Caco-2 (cell line): ENCODE data around the gene UBE2J2. TPM values are rescaled to one million over a fixed set of nuclear protein-coding genes. Genes with fewer than 3 reads are reported as not detected.

ENCODE experiments used
- Bru-seq: library from RNA; stranded (reverse); fragments of 400-500 nt; gene quantifications from one replicate; lab custom pipeline; 2021; lab: Mats Ljungman, UMichigan
- BruChase-seq, 2 experiments: library from RNA; stranded (reverse); fragments of 400-500 nt; gene quantifications; one replicate each; lab custom pipeline; 2021; lab: Mats Ljungman, UMichigan
- BruUV-seq: library from RNA; stranded (reverse); fragments of 400-500 nt; replicated peaks from 2 replicates; lab custom pipeline; 2021; lab: Mats Ljungman, UMichigan
- CTCF ChIA-PET: fragments of 300-600 bp; sonication (Branson Sonifier 250); formaldehyde crosslinking; loops from one replicate; lab custom pipeline; 2022; ENCODE audit warnings: antibody characterized with exemption; lab: Charles Lee
- POLR2A ChIA-PET: fragments of 300-600 bp; sonication (Branson Sonifier 250); formaldehyde crosslinking; loops from one replicate; lab custom pipeline; 2022; ENCODE audit warnings: antibody characterized with exemption; lab: Charles Lee
- DNase-seq, 2 experiments: peaks; one replicate each; pipeline versions ENCODE4 v3.0.0 to v3.0.0-alpha.2; 2020 to 2022
- H3K27me3 ChIP-seq: replicated peaks from 2 replicates; pipeline ENCODE4 v1.6.0; 2011; ENCODE audit warnings: low read length; ENCODE audit not compliant: control insufficient read depth, insufficient read depth
- H3K36me3 ChIP-seq: 2 replicates; pipeline ENCODE4 v1.5.1; 2011; ENCODE audit warnings: low read length; ENCODE audit not compliant: control insufficient read depth, insufficient read depth
- H3K4me1 ChIP-seq: fragments of 250-450 bp; sonication (Bioruptor Pico); 2 replicates; pipeline ENCODE4 v1.5.1; 2020; ENCODE audit warnings: mild to moderate bottlenecking
- H3K4me3 ChIP-seq: 2 replicates; pipeline ENCODE4 v1.5.1; 2011; ENCODE audit warnings: low read depth, mild to moderate bottlenecking, control low read depth, low read length
- H3K9me3 ChIP-seq: fragments of 250-450 bp; sonication (Bioruptor Pico); 2 replicates; pipeline ENCODE4 v1.5.1; 2020; ENCODE audit warnings: mild to moderate bottlenecking, moderate library complexity
- H3K27ac Mint-ChIP-seq: one replicate; pipeline ENCODE4 v1.8.0; 2022; ENCODE audit warnings: mixed read lengths; ENCODE audit not compliant: unreplicated experiment
- H3K27me3 Mint-ChIP-seq: one replicate; pipeline ENCODE4 v1.8.0; 2022; ENCODE audit warnings: mixed read lengths; ENCODE audit not compliant: insufficient read depth, unreplicated experiment
- H3K36me3 Mint-ChIP-seq: one replicate; pipeline ENCODE4 v1.8.0; 2022; ENCODE audit warnings: mild to moderate bottlenecking, mixed read lengths; ENCODE audit not compliant: insufficient read depth, unreplicated experiment
- H3K4me1 Mint-ChIP-seq: one replicate; pipeline ENCODE4 v1.8.0; 2022; ENCODE audit warnings: low read depth, mixed read lengths; ENCODE audit not compliant: unreplicated experiment
- H3K4me3 Mint-ChIP-seq: one replicate; pipeline ENCODE4 v1.8.0; 2022; ENCODE audit warnings: mild to moderate bottlenecking, moderate library complexity, mixed read lengths; ENCODE audit not compliant: unreplicated experiment
- H3K9me3 Mint-ChIP-seq: one replicate; pipeline ENCODE4 v1.8.0; 2022; ENCODE audit warnings: mixed read lengths; ENCODE audit not compliant: unreplicated experiment
- CTCF ChIP-seq, 2 experiments: fragments of 200-600 bp in 1 of 2; IDR thresholded peaks; 1 replicate in 1 of 2; 2 replicates in 1 of 2; pipeline versions ENCODE4 v1.5.1 to v1.8.0; 2011 to 2022; ENCODE audit warnings: antibody characterized with exemption in 1 of 2, control low read depth in 1 of 2, inconsistent platforms in 1 of 2, low read depth in 1 of 2, low read length in 1 of 2, mild to moderate bottlenecking in 1 of 2, moderate library complexity in 1 of 2; ENCODE audit not compliant: insufficient read depth in 1 of 2, severe bottlenecking in 1 of 2, unreplicated experiment in 1 of 2
- intact Hi-C: fragments of 100-400 bp; cut with micrococcal nuclease; formaldehyde crosslinking; loops from one replicate; pipeline ENCODE4 v1.10.0; 2022; ENCODE audit not compliant: unreplicated experiment
- long read RNA-seq: library from polyadenylated mRNA; stranded (forward); transcript quantifications from one replicate; pipeline ENCODE4 v2.0.0, GENCODE V29; 2022
- total RNA-seq: library from RNA; stranded (reverse); gene quantifications from 2 replicates; pipeline ENCODE4 v1.2.3, GENCODE V29; 2022

UBE2J2 gene
- total RNA-seq (57.2 and 62.7 TPM in 2 replicates), Bru-seq, nascent RNA (percentile 70 among the genes with signal in this experiment), BruChase-seq, experiment 1, labeled RNA remaining after a 2-hour chase (percentile 78 among the genes with signal in this experiment), BruChase-seq, experiment 2, labeled RNA remaining after a 6-hour chase (percentile 82 among the genes with signal in this experiment)
- long read RNA-seq, transcript UBE2J2-208 (8 exons, 2,455 nt) = minor isoform, 5 of 92 reads
- long read RNA-seq, transcript UBE2J2-203 (7 exons, 1,047 nt) = minor isoform, 7 of 92 reads
- long read RNA-seq, transcript UBE2J2-202 (7 exons, 1,733 nt) = major isoform, 51 of 92 reads
- long read RNA-seq, partial matches to known transcripts = 3 of 92 reads
- long read RNA-seq, other reads (novel, unspliced or antisense) = 19 of 92 reads

GRCh38 chr1:1273512-1274298 lies at the start of gene UBE2J2:
Gene UBE2J2, minus strand, starts transcription at chr1:1273854. Its CDS starts 5,862 bp downstream, at chr1:1267992.
- H3K27me3 Mint-ChIP-seq = no peaks in the 10 kb centered on the region
- ChIA-PET POLR2A (interaction anchor here (0.5 to 0.7 kb wide), 11 partner anchors 12 to 307 kb away, joined by 3 to 6 read pairs (median 4); partner anchors contain the start of gene PLEKHN1), CTCF (interaction anchor here (0.6 to 0.7 kb wide), 7 partner anchors 23 to 595 kb away, joined by 3 to 7 read pairs (median 5); no protein-coding TSS in a partner anchor)
- intact Hi-C loops = no loop called here
- no peak for TF ChIP-seq CTCF (IDR thresholded peaks at IDR 0.05; ENCODE audit: insufficient read depth in 1 of 2, low read depth in 1 of 2, low read length in 1 of 2, severe bottlenecking in 1 of 2, unreplicated experiment in 1 of 2)
- no peaks in the 10 kb centered on the region for H3K9me3 ChIP-seq
- H3K4me3 ChIP-seq = peak within 1 kb of the TSS; percentile 95
- 0 out of 2 replicates have a peak, but pooled peaks cover 6% of the 10 kb centered on the region for H3K4me1 ChIP-seq
- H3K4me3 Mint-ChIP-seq = peak within 1 kb of the TSS; percentile 75
- peak; percentile 91 for DNase-seq
- H3K27ac Mint-ChIP-seq = peak within 1 kb of the TSS; percentile 35
- BruUV-seq = no TSS peak
- peaks cover 27% of the 10 kb centered on the region for H3K36me3 Mint-ChIP-seq
- H3K4me1 Mint-ChIP-seq = no peaks in the 10 kb centered on the region
- H3K9me3 Mint-ChIP-seq = no peaks in the 10 kb centered on the region
- H3K27me3 ChIP-seq = no peaks in the 10 kb centered on the region
- no peaks in the 10 kb centered on the region for H3K36me3 ChIP-seq

- no TSS peak for BruUV-seq
- Mint-ChIP-seq H3K27ac (peak overlapping the region; percentile 45), H3K4me3 (peak overlapping the region; percentile 81), H3K27me3 (no peaks in the 10 kb centered on the region), H3K36me3 (peaks cover 48% of the 10 kb centered on the region), H3K4me1 (peaks cover 7% of the 10 kb centered on the region), H3K9me3 (no peaks in the 10 kb centered on the region)
- H3K4me3 ChIP-seq = no peak overlapping the region
- H3K9me3 ChIP-seq = no peaks in the 10 kb centered on the region
- no peak for DNase-seq
- intact Hi-C loops = no loop called here
- H3K36me3 ChIP-seq = no peaks in the 10 kb centered on the region
- POLR2A ChIA-PET = no interaction called here
- CTCF ChIA-PET = no interaction called here
- no peak for TF ChIP-seq CTCF (IDR thresholded peaks at IDR 0.05; ENCODE audit: insufficient read depth in 1 of 2, low read depth in 1 of 2, low read length in 1 of 2, severe bottlenecking in 1 of 2, unreplicated experiment in 1 of 2)
- 0 out of 2 replicates have a peak, but pooled peaks cover 5% of the 10 kb centered on the region for H3K4me1 ChIP-seq
- H3K27me3 ChIP-seq = no peaks in the 10 kb centered on the region
Observed at GRCh38 chr1:1322952-1323351, 49.3 kb upstream of the UBE2J2 start.

GRCh38 chr1:1322418-1322817 lies 48.8 kb upstream of the UBE2J2 start:
- Histone ChIP-seq H3K27me3 (no peaks in the 10 kb centered on the region), H3K4me3 (no peak overlapping the region), H3K36me3 (no peaks in the 10 kb centered on the region), H3K4me1 (0 out of 2 replicates have a peak, but pooled peaks cover 5% of the 10 kb centered on the region), H3K9me3 (no peaks in the 10 kb centered on the region)
- peak overlapping the region; percentile 45 for H3K27ac Mint-ChIP-seq
- BruUV-seq = no TSS peak
- ChIA-PET CTCF (no interaction called here), POLR2A (no interaction called here)
- H3K4me3 Mint-ChIP-seq = peak overlapping the region; percentile 81
- no peaks in the 10 kb centered on the region for H3K9me3 Mint-ChIP-seq
- TF ChIP-seq CTCF (IDR thresholded peaks at IDR 0.05; ENCODE audit: insufficient read depth in 1 of 2, low read depth in 1 of 2, low read length in 1 of 2, severe bottlenecking in 1 of 2, unreplicated experiment in 1 of 2) = no peak
- intact Hi-C loops = no loop called here
- no peaks in the 10 kb centered on the region for H3K27me3 Mint-ChIP-seq
- H3K36me3 Mint-ChIP-seq = peaks cover 49% of the 10 kb centered on the region
- H3K4me1 Mint-ChIP-seq = peaks cover 7% of the 10 kb centered on the region
- DNase-seq = no peak
